GM23248 (cell line): ENCODE data around the gene TRPM7. TPM values are rescaled to one million over a fixed set of nuclear protein-coding genes. Genes with fewer than 3 reads are reported as not detected.
A peak's percentile ranks its signal among the peaks of the same experiment; 100 is the strongest.

Experiments used
- DNase-seq: peaks from one replicate; pipeline ENCODE4 v3.0.0-alpha.2; 2015
- H2AFZ ChIP-seq: fragments of 200-600 bp; sonication (generic); 2 replicates; pipeline ENCODE4 v1.6.1; 2016; ENCODE audit warnings: antibody characterized with exemption
- H3F3A ChIP-seq: fragments of 200-600 bp; sonication (generic); 2 replicates; pipeline ENCODE4 v1.6.1; 2016; ENCODE audit warnings: mild to moderate bottlenecking, antibody characterized with exemption, mixed run types; ENCODE audit not compliant: insufficient read depth
- H3K27ac ChIP-seq: fragments of 200-600 bp; sonication (generic); 2 replicates; pipeline ENCODE4 v1.5.1; 2016; ENCODE audit warnings: mild to moderate bottlenecking
- H3K27me3 ChIP-seq: fragments of 200-600 bp; sonication (generic); replicated peaks from 2 replicates; pipeline ENCODE4 v1.6.1; 2016; ENCODE audit warnings: mild to moderate bottlenecking; ENCODE audit not compliant: insufficient read depth
- H3K36me3 ChIP-seq: fragments of 200-600 bp; sonication (generic); 2 replicates; pipeline ENCODE4 v1.6.1; 2016; ENCODE audit warnings: low read depth, mild to moderate bottlenecking
- H3K4me1 ChIP-seq: fragments of 200-600 bp; sonication (generic); 2 replicates; pipeline ENCODE4 v1.6.1; 2016; ENCODE audit warnings: mild to moderate bottlenecking; ENCODE audit not compliant: insufficient read depth
- H3K4me2 ChIP-seq: fragments of 200-600 bp; sonication (generic); one replicate; pipeline ENCODE4 v1.6.1; 2016; ENCODE audit warnings: mild to moderate bottlenecking; ENCODE audit not compliant: unreplicated experiment
- H3K4me3 ChIP-seq: fragments of 200-600 bp; sonication (generic); 2 replicates; pipeline ENCODE4 v1.5.1; 2016; ENCODE audit warnings: mild to moderate bottlenecking
- H3K79me2 ChIP-seq: fragments of 200-600 bp; sonication (generic); 2 replicates; pipeline ENCODE4 v1.6.1; 2016; ENCODE audit warnings: mild to moderate bottlenecking; ENCODE audit not compliant: insufficient read depth
- H3K9ac ChIP-seq: fragments of 200-600 bp; sonication (generic); 2 replicates; pipeline ENCODE4 v1.6.1; 2016; ENCODE audit warnings: mild to moderate bottlenecking
- H3K9me2 ChIP-seq: fragments of 200-600 bp; sonication (generic); 2 replicates; pipeline ENCODE4 v1.6.1; 2016; ENCODE audit warnings: mixed run types, mild to moderate bottlenecking, moderate library complexity; ENCODE audit not compliant: insufficient read depth
- H3K9me3 ChIP-seq: fragments of 200-600 bp; sonication (generic); one replicate; pipeline ENCODE4 v1.6.1; 2017; ENCODE audit warnings: low read depth
- H4K20me1 ChIP-seq: fragments of 200-600 bp; sonication (generic); 2 replicates; pipeline ENCODE4 v1.6.0; 2016; ENCODE audit not compliant: insufficient read depth
- EZH2 ChIP-seq: fragments of 200-600 bp; sonication (generic); IDR thresholded peaks from 2 replicates; pipeline ENCODE4 v1.6.1; 2018; ENCODE audit warnings: antibody characterized with exemption, mild to moderate bottlenecking; ENCODE audit not compliant: insufficient read depth, poor library complexity, severe bottlenecking
- EZH2phosphoT487 ChIP-seq: fragments of 200-600 bp; sonication (generic); IDR thresholded peaks from 2 replicates; pipeline ENCODE4 v1.6.1; 2018; ENCODE audit warnings: antibody characterized with exemption, moderate library complexity, mild to moderate bottlenecking, low read depth; ENCODE audit not compliant: insufficient read depth
- WGBS, 2 experiments: methylation state at CpG; one replicate each; pipeline ENCODE4 v1.1.6; 2015 to 2017; ENCODE audit warnings: low lambda C conversion rate in 2 of 2, low coverage in 1 of 2; ENCODE audit errors: missing lambda C conversion rate in 2 of 2; 5-methylcytosine and 5-hydroxymethylcytosine counted together
- in situ Hi-C: fragments of 300-500 bp; cut with MboI; formaldehyde crosslinking; loops from 2 replicates; pipeline ENCODE4 v1.15.0; 2020
- polyA plus RNA-seq: library from polyadenylated mRNA; unstranded; fragments of >200 nt; fragmentation: Nextera tagmentation; extraction: Ambion mirVana; gene quantifications from 2 replicates; pipeline ENCODE4 v1.2.1, GENCODE V29; 2016
- total RNA-seq: library from RNA; depleted of rRNA; stranded (reverse); fragments of >200 nt; shearing (Covaris generic); gene quantifications from 2 replicates; pipeline ENCODE4 v1.2.3, GENCODE V29; 2014

Gene TRPM7
- total and polyA plus RNA-seq, 2 experiments from 2014 or later, result 15.5 to 38.4 TPM

- H3K9me3 ChIP-seq, result no peaks in the 10 kb centered on the region
- TF ChIP-seq EZH2, result no peak
- H4K20me1 ChIP-seq, result no peaks in the 10 kb centered on the region
- in situ Hi-C loops, result no loop called here
- H3K27ac ChIP-seq, result peak overlapping the region; percentile 91
- H3K4me3 ChIP-seq, result peak overlapping the region; percentile 86
- no peaks in the 10 kb centered on the region for H3K9me2 ChIP-seq
- H3K4me2 ChIP-seq, result peak overlapping the region; percentile 95
- peak overlapping the region; percentile 92 for H3K9ac ChIP-seq
- peaks cover 47% of the 10 kb centered on the region for H3K79me2 ChIP-seq
- H3F3A ChIP-seq, result peaks cover 32% of the 10 kb centered on the region
- 56 to 61% methylated on average over 10 of the region's 10 CpGs for WGBS, 2 experiments
- no peaks in the 10 kb centered on the region; the same call in 1 of the 2 replicates for H3K36me3 ChIP-seq
- peak overlapping the region; percentile 85 for H2AFZ ChIP-seq
- H3K27me3 ChIP-seq, result no peaks in the 10 kb centered on the region
- peaks cover 32% of the 10 kb centered on the region for H3K4me1 ChIP-seq
- no peak for DNase-seq
Observed at GRCh38 chr15:50687302-50687902, 805 bp upstream of the TRPM7 start.

DNA sequence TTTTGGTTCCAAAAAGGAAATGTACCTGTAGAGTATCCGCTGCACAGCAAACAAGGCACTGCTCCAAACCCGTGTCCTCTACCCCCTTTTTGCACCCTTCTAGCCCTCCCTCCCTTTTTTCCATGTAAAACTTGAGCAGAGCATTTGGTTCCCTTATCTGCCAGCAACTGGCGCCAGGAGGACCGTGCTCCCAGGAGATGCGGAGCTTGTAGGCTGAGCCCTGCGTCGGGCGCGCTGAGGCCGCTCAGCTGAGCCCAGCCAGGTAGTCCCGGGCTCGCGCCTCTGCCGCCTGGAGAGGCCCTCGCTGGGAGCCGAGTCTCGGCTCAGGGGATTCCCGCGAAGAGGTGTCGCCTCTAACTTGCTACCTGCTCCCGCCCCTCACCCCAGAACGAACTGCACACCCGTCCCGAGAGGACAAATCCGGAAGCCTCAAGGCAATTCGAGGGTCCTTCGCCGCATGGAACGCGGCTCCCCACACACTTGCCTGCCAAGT lies 575 bp downstream of the TRPM7 start:
- H3K9me2 ChIP-seq, result no peaks in the 10 kb centered on the region
- TF ChIP-seq EZH2phosphoT487 (no peak), EZH2 (no peak)
- peak overlapping the region; percentile 91 for H3K27ac ChIP-seq
- peaks cover 36% of the 10 kb centered on the region for H3K4me1 ChIP-seq
- H3K27me3 ChIP-seq, result no peaks in the 10 kb centered on the region
- peak overlapping the region; percentile 97 for H3K4me2 ChIP-seq
- peak overlapping the region; percentile 85 for H2AFZ ChIP-seq
- peaks cover 37% of the 10 kb centered on the region for H3F3A ChIP-seq
- 0 to 1% methylated on average over 18 to 27 of the region's 30 CpGs for WGBS, 2 experiments
- in situ Hi-C loops, result no loop called here
- no peaks in the 10 kb centered on the region; the same call in 1 of the 2 replicates for H3K36me3 ChIP-seq
- no peaks in the 10 kb centered on the region for H3K9me3 ChIP-seq
- H3K4me3 ChIP-seq, result peak overlapping the region; percentile 86
- peak; percentile 76 for DNase-seq
- H3K9ac ChIP-seq, result peak overlapping the region; percentile 92
- peaks cover 61% of the 10 kb centered on the region for H3K79me2 ChIP-seq
- H4K20me1 ChIP-seq, result no peaks in the 10 kb centered on the region

DNA sequence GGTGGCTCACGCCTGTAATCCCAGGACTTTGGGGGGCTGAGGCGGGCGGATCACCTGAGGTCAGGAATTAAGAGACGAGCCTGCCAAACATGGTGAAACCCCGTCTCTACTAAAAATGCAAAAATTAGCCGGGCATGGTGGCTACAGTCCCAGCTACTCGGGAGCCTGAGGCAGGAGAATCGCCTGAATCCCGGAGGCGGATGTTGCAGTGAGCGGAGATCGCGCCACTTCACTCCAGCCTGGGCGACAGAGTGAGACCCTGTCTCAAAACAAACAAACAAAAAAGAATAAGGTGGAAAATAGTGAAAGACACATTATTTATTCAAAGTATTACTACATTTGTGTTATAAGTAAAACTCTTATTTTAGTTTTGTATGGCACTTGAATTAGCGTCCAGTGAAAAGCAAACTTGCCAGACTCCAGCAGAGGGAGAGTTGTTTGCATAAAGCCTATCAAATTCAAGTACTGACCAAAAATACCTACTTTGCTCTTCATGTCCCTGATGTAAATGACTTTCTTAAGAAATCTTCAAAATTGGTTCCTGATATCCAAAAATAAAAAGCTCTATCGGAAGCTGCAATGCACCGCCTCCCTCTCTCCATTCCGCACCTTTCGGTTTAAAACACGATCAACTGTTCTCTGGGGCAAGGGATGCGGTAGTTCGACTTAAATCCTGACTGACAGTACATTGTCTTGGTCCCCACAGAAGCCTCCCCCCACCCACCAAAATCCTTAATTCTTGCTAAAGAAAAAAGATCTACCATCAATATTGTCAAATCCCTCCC lies 1.2 kb downstream of the TRPM7 start:
- WGBS, 2 experiments, result 49% methylated on average over 22 of the region's 22 CpGs
- no peaks in the 10 kb centered on the region; the same call in 1 of the 2 replicates for H3K36me3 ChIP-seq
- H3K4me2 ChIP-seq, result peak overlapping the region; percentile 97
- peak overlapping the region; percentile 86 for H3K4me3 ChIP-seq
- DNase-seq, result peak; percentile 39
- peaks cover 37% of the 10 kb centered on the region for H3F3A ChIP-seq
- in situ Hi-C loops, result no loop called here
- no peaks in the 10 kb centered on the region for H3K9me3 ChIP-seq
- H2AFZ ChIP-seq, result peak overlapping the region; percentile 85
- peaks cover 36% of the 10 kb centered on the region for H3K4me1 ChIP-seq
- no peaks in the 10 kb centered on the region for H3K27me3 ChIP-seq
- H3K9me2 ChIP-seq, result no peaks in the 10 kb centered on the region
- H3K27ac ChIP-seq, result peak overlapping the region; percentile 91
- H3K79me2 ChIP-seq, result peaks cover 67% of the 10 kb centered on the region
- H4K20me1 ChIP-seq, result no peaks in the 10 kb centered on the region
- peak overlapping the region; percentile 92 for H3K9ac ChIP-seq
- TF ChIP-seq EZH2phosphoT487 (no peak), EZH2 (no peak)

DNA sequence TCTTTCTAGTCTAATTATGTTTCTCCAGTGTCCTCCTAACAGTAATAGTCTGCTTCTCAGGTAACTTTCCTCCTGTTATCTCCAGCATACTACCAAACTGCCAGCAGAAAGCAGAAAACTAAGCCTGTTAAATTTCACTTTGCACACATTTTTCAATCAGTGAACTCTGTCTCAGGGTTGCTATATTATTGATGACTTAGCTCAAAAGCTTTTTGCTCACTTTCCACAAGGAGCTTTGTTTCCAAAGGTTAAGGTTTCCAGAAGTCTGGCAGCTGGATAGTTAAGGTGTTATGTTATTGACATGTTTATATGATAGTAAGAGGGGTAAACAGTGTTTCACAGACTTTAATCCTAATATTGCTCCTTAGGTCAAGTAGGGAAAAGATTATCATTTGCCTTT lies 5.1 kb downstream of the TRPM7 start:
- H3K4me2 ChIP-seq, result no peak overlapping the region
- H3F3A ChIP-seq, result peaks cover 28% of the 10 kb centered on the region
- no peak overlapping the region for H2AFZ ChIP-seq
- TF ChIP-seq EZH2phosphoT487, result no peak
- H3K4me1 ChIP-seq, result peaks cover 36% of the 10 kb centered on the region
- H3K27ac ChIP-seq, result 0 out of 2 replicates have a peak overlapping the region, but pooled peaks have one; percentile 57
- in situ Hi-C loops, result no loop called here
- H3K9ac ChIP-seq, result no peak overlapping the region; the same call in 1 of the 2 replicates
- no peaks in the 10 kb centered on the region for H4K20me1 ChIP-seq
- no peaks in the 10 kb centered on the region for H3K27me3 ChIP-seq
- no peaks in the 10 kb centered on the region for H3K9me2 ChIP-seq
- no peaks in the 10 kb centered on the region; the same call in 1 of the 2 replicates for H3K36me3 ChIP-seq
- DNase-seq, result no peak
- H3K9me3 ChIP-seq, result no peaks in the 10 kb centered on the region
- H3K4me3 ChIP-seq, result no peak overlapping the region
- H3K79me2 ChIP-seq, result peaks cover 97% of the 10 kb centered on the region
